Neural crest cell (in vitro differentiated cells): ENCODE data around the gene OR10R2. TPM values are rescaled to one million over a fixed set of nuclear protein-coding genes. Genes with fewer than 3 reads are reported as not detected.
"Not testable (repeated sequence)": the region's sequence is repeated elsewhere in the genome, so short reads cannot be mapped to it uniquely, and the experiment has no call there.

Experiments used
- DNase-seq: peaks from one replicate; pipeline ENCODE4 v3.0.0; 2021; ENCODE audit warnings: low read depth, mixed read lengths, low spot score
- H3K27ac Mint-ChIP-seq: one replicate; pipeline ENCODE4 v1.8.0; 2021; ENCODE audit warnings: mild to moderate bottlenecking, mixed read lengths; ENCODE audit not compliant: unreplicated experiment
- H3K27me3 Mint-ChIP-seq: 2 replicates; pipeline ENCODE4 v1.8.0; 2021; ENCODE audit warnings: low read depth, mild to moderate bottlenecking, mixed read lengths
- H3K36me3 Mint-ChIP-seq: 2 replicates; pipeline ENCODE4 v1.8.0; 2021; ENCODE audit warnings: low read depth, mild to moderate bottlenecking, mixed read lengths
- H3K4me1 Mint-ChIP-seq: 2 replicates; pipeline ENCODE4 v1.8.0; 2021; ENCODE audit warnings: mixed read lengths
- H3K4me3 Mint-ChIP-seq: one replicate; pipeline ENCODE4 v1.8.0; 2021; ENCODE audit warnings: mild to moderate bottlenecking, mixed read lengths
- H3K9me3 Mint-ChIP-seq: 2 replicates; pipeline ENCODE4 v1.8.0; 2021; ENCODE audit warnings: mixed read lengths
- CTCF ChIP-seq: fragments of 200-600 bp; sonication (generic); conservative IDR thresholded peaks from 2 replicates; pipeline ENCODE4 v1.5.0; 2021; ENCODE audit warnings: antibody characterized with exemption, mild to moderate bottlenecking
- long read RNA-seq: library from polyadenylated mRNA; unstranded; transcript quantifications from one replicate; pipeline ENCODE4 v2.0.0, GENCODE V29; 2020
- total RNA-seq: library from RNA; stranded (reverse); gene quantifications from 2 replicates; pipeline ENCODE4 v1.2.1, GENCODE V29; 2021

The OR10R2 gene, protein sequence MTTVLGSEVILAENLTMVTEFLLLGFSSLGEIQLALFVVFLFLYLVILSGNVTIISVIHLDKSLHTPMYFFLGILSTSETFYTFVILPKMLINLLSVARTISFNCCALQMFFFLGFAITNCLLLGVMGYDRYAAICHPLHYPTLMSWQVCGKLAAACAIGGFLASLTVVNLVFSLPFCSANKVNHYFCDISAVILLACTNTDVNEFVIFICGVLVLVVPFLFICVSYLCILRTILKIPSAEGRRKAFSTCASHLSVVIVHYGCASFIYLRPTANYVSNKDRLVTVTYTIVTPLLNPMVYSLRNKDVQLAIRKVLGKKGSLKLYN
- total RNA-seq: not detected in 2 replicates
- long read RNA-seq: 0 reads

DNA sequence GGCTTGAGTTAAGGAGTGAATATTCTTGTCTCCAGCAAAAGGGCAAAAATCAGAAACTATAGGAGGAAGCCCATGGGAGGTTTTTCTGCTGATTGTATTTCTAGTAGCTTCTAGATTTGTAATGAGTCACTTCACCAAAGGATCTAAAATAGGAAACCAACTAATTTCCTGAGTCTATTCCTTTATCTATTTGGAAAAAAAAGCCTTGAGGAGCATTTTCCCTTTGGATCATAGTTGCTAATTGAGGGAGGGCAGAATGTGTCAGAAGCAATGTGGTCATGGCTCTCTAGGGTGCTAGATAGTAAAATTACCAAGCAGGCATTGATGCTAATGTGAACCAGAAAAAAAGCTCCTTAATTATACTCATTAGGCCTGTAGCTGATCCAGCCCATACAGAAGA lies at the start of gene OR10R2:
Gene OR10R2, plus strand, starts transcription at position 301 of the 400 bp plus-strand sequence. CDS start 106 bp downstream, outside the sequence.
- DNase-seq: no peak
- TF ChIP-seq CTCF: no peak
- Mint-ChIP-seq H3K4me3 (no peak within 1 kb of the TSS), H3K4me1 (no peaks in the 10 kb centered on the region), H3K9me3 (no peaks in the 10 kb centered on the region), H3K36me3 (no peaks in the 10 kb centered on the region), H3K27me3 (peaks cover 26% of the 10 kb centered on the region), H3K27ac (no peak within 1 kb of the TSS)

DNA sequence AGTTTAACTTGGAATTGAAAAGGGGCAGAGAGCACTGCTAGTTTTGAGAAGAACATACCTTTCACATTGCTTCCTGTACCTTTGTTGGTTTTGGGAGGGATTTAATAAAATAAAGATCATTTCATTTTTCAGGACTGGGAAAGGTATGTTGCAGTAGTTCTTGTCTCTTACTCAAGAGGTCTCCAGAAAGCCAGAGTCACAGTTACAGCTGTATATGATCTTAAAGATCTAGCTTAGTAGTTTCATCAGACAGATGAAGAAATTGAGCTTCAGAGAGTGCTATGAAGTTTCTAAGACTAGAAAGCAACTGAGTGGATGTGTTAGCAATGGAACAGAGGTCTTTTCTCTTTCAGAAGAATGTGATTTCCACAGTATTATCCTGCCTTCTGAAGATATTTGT lies 47.0 kb upstream of the OR10R2 start:
- no peak for DNase-seq
- H3K27ac Mint-ChIP-seq: no peak overlapping the region
- no peaks in the 10 kb centered on the region for H3K4me1 Mint-ChIP-seq
- H3K36me3 Mint-ChIP-seq: no peaks in the 10 kb centered on the region
- peaks cover 3% of the 10 kb centered on the region for H3K27me3 Mint-ChIP-seq
- peaks cover 9% of the 10 kb centered on the region for H3K9me3 Mint-ChIP-seq
- TF ChIP-seq CTCF: no peak
- no peak overlapping the region for H3K4me3 Mint-ChIP-seq

GRCh38 chr1:158426137-158426536 lies 45.9 kb upstream of the OR10R2 start, which contains the start of gene OR10K2:
Gene OR10K2, minus strand, starts transcription at chr1:158426237. Its CDS starts 5,371 bp downstream, at chr1:158420866.
- no peak for TF ChIP-seq CTCF
- Mint-ChIP-seq H3K27ac (no peak within 1 kb of the TSS), H3K9me3 (peaks cover 6% of the 10 kb centered on the region), H3K27me3 (peaks cover 3% of the 10 kb centered on the region), H3K4me1 (no peaks in the 10 kb centered on the region), H3K36me3 (no peaks in the 10 kb centered on the region), H3K4me3 (no peak within 1 kb of the TSS)
- no peak for DNase-seq

GRCh38 chr1:158430163-158430562 lies 41.9 kb upstream of the OR10R2 start:
- H3K27ac Mint-ChIP-seq, DNase-seq, H3K36me3 Mint-ChIP-seq, H3K27me3 Mint-ChIP-seq, H3K4me1 Mint-ChIP-seq, H3K4me3 Mint-ChIP-seq, H3K9me3 Mint-ChIP-seq: not testable (repeated sequence)

GRCh38 chr1:158434741-158435140 lies 37.3 kb upstream of the OR10R2 start:
- H3K4me1 Mint-ChIP-seq: no peaks in the 10 kb centered on the region
- no peak overlapping the region for H3K4me3 Mint-ChIP-seq
- H3K27me3 Mint-ChIP-seq: peaks cover 15% of the 10 kb centered on the region
- peaks cover 3% of the 10 kb centered on the region for H3K9me3 Mint-ChIP-seq
- H3K27ac Mint-ChIP-seq: no peak overlapping the region
- no peak for TF ChIP-seq CTCF
- no peaks in the 10 kb centered on the region for H3K36me3 Mint-ChIP-seq
- no peak for DNase-seq

DNA sequence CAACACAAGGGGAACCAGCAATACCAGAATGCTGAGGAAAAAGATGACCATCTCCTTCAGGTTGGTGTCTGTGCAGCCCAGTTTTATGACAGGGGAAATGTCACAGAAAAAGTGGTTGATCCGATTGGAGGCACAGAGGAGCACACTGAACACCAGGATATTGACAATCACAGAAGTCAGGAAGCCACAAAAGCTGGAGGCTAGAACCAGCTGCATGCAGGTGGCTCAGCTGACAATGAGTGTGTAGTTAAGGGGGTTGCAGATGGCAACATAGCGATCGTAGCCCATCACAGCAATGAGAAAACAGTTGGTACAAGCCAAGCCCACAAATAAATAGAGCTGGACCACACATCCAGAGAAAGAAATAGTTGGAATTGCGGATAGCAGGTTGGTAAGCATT lies 26.6 kb upstream of the OR10R2 start:
- no peak for DNase-seq
- H3K27ac Mint-ChIP-seq: no peak overlapping the region
- H3K4me3 Mint-ChIP-seq: no peak overlapping the region
- no peaks in the 10 kb centered on the region for H3K36me3 Mint-ChIP-seq
- peaks cover 13% of the 10 kb centered on the region for H3K27me3 Mint-ChIP-seq
- H3K4me1 Mint-ChIP-seq: no peaks in the 10 kb centered on the region
- TF ChIP-seq CTCF: no peak
- H3K9me3 Mint-ChIP-seq: no peaks in the 10 kb centered on the region
